PFSK-1 (cell line): ENCODE data around the gene DCUN1D2. TPM values are rescaled to one million over a fixed set of nuclear protein-coding genes. Genes with fewer than 3 reads are reported as not detected.
A peak's percentile ranks its signal among the peaks of the same experiment; 100 is the strongest.

Source experiments
- FOXP2 ChIP-seq: optimal IDR thresholded peaks from 2 replicates; pipeline ENCODE3; 2011; ENCODE audit warnings: borderline replicate concordance, control low read depth, inconsistent platforms; ENCODE audit not compliant: insufficient read depth; ENCODE audit errors: extremely low read length, extremely low read depth
- POLR2AphosphoS5 ChIP-seq: IDR thresholded peaks from 2 replicates; pipeline ENCODE4 v1.6.1; 2012; ENCODE audit warnings: low read depth, mild to moderate bottlenecking, control low read depth, low read length, moderate library complexity
- SIN3A ChIP-seq: IDR thresholded peaks from 2 replicates; pipeline ENCODE4 v1.6.1; 2012; ENCODE audit warnings: mild to moderate bottlenecking, low read length, moderate library complexity, borderline replicate concordance; ENCODE audit not compliant: insufficient read depth
- TAF1 ChIP-seq: IDR thresholded peaks from 2 replicates; pipeline ENCODE4 v1.6.1; 2012; ENCODE audit warnings: low read length, control low read depth, borderline replicate concordance; ENCODE audit not compliant: insufficient read depth
- polyA plus RNA-seq: library from polyadenylated mRNA; unstranded; fragments of >200 nt; gene quantifications from one replicate; pipeline ENCODE4 v1.2.1, GENCODE V29; 2012; ENCODE audit warnings: low read depth, missing spikeins; ENCODE audit not compliant: insufficient read length
- TF ChIP-seq, protein P1 (sequence below), 2 experiments: IDR thresholded peaks; 2 replicates each; pipeline versions ENCODE4 v1.6.1 to v1.8.0; 2011 to 2012; ENCODE audit warnings: low read depth in 2 of 2, low read length in 2 of 2, control low read depth in 1 of 2, inconsistent platforms in 1 of 2, mild to moderate bottlenecking in 1 of 2, moderate library complexity in 1 of 2; ENCODE audit not compliant: insufficient read depth in 1 of 2

Gene DCUN1D2
- 10.1 TPM for polyA plus RNA-seq

DNA sequence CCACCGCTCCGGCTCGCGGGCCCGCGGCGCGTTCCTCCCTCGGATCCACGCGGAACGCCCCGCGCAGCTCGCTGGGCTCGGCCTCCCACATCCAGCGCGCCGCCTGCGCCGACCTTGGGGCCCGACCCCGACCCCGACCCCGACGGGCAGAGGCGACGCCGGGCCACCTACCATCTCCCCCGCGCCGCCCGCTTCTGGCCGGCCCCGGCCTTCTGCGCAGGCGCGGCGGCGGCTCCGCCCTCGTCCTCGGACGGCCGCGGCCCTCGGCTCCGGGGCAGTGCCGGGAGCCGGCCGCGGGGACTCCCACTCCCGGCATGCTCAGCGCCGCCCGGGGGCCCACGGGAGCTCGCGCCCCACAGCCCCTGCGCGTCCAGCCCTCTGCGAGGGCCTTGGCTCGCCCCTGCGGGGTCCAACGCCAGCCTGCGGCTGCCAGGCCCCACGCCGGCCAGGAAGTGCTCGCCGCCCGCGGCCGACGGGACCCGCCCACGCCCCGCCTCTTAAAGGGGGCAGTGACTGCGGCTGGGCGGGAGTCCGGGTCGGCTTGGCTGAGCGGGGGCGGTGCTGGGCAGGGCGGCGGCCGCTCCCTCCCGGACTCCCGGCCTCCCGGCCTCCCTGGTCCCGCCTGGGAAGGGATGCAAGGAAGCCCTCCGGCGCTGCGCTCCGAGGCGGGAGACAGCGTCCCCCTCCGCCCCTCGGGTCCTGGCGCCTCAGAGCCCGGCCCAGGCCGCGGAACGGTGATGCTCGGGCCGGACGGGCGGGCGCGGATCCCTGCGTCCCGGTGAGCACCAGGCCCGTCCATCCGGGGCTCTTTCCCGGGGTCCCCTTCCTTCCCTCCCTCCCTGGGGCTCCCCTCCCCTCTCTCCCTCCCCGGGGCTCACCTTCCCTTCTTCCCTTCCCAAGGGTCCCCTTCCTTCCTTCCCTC, at the start of gene DCUN1D2:
Gene DCUN1D2, minus strand, starts transcription at position 216 of the 922 bp plus-strand sequence. Its CDS starts 42 bp downstream, at position 174.
- TF ChIP-seq FOXP2 (peak; percentile 64), SIN3A (no peak; the same call in 1 of the 2 replicates), POLR2AphosphoS5 (peak; percentile 47), TAF1 (peak; percentile 53; the same call in 1 of the 2 replicates)
- TF ChIP-seq, protein P1, sequence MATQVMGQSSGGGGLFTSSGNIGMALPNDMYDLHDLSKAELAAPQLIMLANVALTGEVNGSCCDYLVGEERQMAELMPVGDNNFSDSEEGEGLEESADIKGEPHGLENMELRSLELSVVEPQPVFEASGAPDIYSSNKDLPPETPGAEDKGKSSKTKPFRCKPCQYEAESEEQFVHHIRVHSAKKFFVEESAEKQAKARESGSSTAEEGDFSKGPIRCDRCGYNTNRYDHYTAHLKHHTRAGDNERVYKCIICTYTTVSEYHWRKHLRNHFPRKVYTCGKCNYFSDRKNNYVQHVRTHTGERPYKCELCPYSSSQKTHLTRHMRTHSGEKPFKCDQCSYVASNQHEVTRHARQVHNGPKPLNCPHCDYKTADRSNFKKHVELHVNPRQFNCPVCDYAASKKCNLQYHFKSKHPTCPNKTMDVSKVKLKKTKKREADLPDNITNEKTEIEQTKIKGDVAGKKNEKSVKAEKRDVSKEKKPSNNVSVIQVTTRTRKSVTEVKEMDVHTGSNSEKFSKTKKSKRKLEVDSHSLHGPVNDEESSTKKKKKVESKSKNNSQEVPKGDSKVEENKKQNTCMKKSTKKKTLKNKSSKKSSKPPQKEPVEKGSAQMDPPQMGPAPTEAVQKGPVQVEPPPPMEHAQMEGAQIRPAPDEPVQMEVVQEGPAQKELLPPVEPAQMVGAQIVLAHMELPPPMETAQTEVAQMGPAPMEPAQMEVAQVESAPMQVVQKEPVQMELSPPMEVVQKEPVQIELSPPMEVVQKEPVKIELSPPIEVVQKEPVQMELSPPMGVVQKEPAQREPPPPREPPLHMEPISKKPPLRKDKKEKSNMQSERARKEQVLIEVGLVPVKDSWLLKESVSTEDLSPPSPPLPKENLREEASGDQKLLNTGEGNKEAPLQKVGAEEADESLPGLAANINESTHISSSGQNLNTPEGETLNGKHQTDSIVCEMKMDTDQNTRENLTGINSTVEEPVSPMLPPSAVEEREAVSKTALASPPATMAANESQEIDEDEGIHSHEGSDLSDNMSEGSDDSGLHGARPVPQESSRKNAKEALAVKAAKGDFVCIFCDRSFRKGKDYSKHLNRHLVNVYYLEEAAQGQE (IDR thresholded peaks at IDR 0.05; ENCODE audit: insufficient read depth in 1 of 2, low read depth in 2 of 2, low read length in 2 of 2) = no peak

DNA sequence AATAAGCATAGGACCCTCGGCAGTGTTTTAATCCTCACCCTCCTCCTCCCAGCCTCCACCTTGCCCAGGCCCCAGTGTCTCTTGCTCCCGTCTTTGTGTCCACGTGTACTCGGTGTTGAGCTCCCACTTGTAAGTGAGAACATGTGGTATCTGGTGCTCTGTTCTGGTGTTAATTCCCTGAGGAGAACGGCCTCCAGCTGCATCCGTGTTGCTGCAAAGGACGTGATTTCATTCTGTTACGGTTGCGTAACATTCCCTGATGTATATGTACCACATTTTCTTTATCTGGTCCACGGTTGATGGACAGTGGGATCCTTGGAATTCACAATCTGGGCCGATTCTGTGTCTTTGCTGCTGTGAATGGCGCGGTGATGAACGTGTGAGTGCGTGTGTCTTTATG, 49.3 kb upstream of the DCUN1D2 start:
- TF ChIP-seq, protein P1 (IDR thresholded peaks at IDR 0.05; ENCODE audit: insufficient read depth in 1 of 2, low read depth in 2 of 2, low read length in 2 of 2) = no peak
- TF ChIP-seq FOXP2 (no peak), SIN3A (no peak), TAF1 (no peak), POLR2AphosphoS5 (no peak)

DNA sequence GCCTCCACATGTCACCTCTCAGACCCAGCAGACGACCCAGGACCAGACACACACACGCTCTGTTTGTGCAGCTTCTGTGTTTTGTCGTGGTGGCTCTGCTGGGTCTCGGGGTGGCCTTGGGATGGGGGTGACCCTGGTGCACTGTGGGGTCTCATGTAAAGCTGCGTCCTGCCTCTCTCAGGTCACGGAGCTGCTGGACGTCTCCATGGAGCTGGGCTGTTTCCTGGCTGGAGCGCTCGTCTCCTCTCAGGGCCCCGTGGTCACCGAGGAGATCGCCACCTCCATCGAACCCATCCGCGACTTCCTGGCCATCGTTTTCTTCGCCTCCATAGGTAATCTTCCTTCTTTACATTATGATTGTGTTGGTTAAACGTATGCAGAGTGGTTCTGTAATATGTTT, 48.7 kb upstream of the DCUN1D2 start:
- TF ChIP-seq TAF1 (no peak), SIN3A (no peak), POLR2AphosphoS5 (no peak), FOXP2 (no peak)
- TF ChIP-seq, protein P1 (IDR thresholded peaks at IDR 0.05; ENCODE audit: insufficient read depth in 1 of 2, low read depth in 2 of 2, low read length in 2 of 2) = no peak

GRCh38 chr13:113538689-113539058, 48.2 kb upstream of the DCUN1D2 start:
- TF ChIP-seq SIN3A = no peak
- no peak for TF ChIP-seq TAF1
- TF ChIP-seq FOXP2 = no peak
- no peak for TF ChIP-seq POLR2AphosphoS5
- TF ChIP-seq, protein P1 (IDR thresholded peaks at IDR 0.05; ENCODE audit: insufficient read depth in 1 of 2, low read depth in 2 of 2, low read length in 2 of 2) = no peak
